ENCODE results near the gene PNKP.

The PNKP gene

DNA sequence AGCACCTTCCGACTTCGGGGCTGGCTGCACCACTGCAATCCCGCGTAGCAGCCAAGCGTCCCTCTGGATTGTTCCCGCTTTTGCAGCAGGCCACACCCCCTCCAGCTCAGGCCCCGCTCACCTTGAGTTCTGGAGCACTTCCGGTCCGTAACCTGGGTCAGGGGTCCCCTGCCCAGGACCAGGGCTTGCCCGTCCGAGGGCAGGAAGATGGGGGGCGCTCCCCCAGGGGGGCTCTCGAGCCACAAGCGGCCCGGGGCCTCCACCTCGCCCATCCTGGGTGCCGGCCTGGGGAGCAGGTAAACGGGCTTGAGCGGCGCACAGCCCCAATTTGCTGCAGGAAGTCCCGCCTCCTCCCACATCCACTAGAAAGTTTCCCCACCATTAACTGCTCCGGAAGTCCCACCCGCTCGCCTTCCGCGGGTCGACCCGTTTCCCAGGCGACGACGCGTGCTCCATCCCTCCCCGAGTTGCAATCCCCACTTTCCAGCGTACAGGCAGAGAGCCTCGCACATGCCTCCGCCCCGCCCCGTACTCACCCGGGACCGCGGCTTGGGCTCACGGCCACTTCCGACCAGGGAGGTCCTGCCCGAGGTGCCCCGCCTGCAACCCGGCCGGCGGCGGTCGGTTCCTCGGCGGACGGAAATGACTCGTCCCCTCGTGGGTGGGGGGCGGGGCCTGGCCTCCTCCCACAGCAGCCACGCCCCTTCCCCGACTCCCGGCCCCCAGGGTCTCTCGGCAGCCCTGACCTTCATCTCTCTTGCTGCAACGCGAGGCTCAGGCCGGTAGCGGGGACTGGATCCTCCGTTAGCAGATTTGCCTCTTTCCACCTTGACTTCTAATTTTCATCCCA is at the start of gene PNKP:
Gene PNKP (minus strand): TSS at position 644 of the 850 bp plus-strand sequence. CDS start 372 bp downstream, at position 272.
- H3K27ac ChIP-seq = peak within 1 kb of the TSS; percentile 96
- TF ChIP-seq ZFX (IDR thresholded peaks at IDR 0.05) (peak; percentile 64; the same call in 1 of the 2 replicates), CTCF (conservative IDR thresholded peaks at IDR 0.05) (no peak)

DNA sequence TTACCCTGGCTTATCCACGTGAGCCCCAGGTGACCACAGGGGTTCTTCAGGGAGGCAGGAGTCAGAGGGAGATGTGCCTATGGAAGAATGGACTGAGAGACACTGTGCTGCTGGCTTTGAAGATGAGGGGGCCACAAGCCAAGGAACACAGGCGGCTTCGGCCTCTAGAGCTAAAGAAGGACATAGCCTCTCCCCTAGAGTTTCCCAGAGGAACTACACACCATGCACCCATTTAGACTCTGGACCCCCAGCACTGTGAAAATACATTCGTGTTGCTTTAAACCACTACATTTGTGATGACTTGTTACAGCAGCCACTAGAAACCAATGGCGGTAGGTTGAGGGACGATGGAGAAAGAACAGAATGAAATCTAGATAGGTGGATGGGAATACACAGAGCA is 47.9 kb upstream of the PNKP start:
- TF ChIP-seq CTCF (conservative IDR thresholded peaks at IDR 0.05) (no peak), ZFX (IDR thresholded peaks at IDR 0.05) (no peak)
- H3K27ac ChIP-seq = no peak overlapping the region

DNA sequence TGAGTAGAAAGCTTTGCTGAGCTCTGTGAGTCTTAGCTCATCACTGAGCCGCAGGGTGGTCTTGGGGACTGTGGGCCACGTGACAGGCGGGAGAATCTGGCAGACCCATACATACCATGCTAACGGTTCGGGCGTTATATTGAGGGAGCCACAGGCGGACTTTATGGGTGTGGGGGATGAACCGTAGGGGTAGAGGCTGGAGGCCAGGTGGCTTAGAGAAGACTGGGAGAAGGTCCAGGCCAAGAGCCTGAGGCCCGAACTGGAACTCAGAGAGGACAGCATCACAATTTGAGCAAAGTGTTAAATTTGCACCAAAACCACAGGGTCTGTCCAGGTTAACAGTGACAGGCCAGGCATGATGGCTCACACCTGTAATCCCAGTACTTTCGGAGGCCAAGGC is 46.3 kb upstream of the PNKP start:
- H3K27ac ChIP-seq = no peak overlapping the region

GRCh38 chr19:49912965-49913685 is 45.7 kb upstream of the PNKP start:
- no peak for TF ChIP-seq ZFX (IDR thresholded peaks at IDR 0.05)
- H3K27ac ChIP-seq = no peak overlapping the region

More for the DNA sequence above, 46.3 kb upstream of the PNKP start:
- TF ChIP-seq ZFX (IDR thresholded peaks at IDR 0.05) = no peak
- TF ChIP-seq CTCF (conservative IDR thresholded peaks at IDR 0.05) = no peak

DNA sequence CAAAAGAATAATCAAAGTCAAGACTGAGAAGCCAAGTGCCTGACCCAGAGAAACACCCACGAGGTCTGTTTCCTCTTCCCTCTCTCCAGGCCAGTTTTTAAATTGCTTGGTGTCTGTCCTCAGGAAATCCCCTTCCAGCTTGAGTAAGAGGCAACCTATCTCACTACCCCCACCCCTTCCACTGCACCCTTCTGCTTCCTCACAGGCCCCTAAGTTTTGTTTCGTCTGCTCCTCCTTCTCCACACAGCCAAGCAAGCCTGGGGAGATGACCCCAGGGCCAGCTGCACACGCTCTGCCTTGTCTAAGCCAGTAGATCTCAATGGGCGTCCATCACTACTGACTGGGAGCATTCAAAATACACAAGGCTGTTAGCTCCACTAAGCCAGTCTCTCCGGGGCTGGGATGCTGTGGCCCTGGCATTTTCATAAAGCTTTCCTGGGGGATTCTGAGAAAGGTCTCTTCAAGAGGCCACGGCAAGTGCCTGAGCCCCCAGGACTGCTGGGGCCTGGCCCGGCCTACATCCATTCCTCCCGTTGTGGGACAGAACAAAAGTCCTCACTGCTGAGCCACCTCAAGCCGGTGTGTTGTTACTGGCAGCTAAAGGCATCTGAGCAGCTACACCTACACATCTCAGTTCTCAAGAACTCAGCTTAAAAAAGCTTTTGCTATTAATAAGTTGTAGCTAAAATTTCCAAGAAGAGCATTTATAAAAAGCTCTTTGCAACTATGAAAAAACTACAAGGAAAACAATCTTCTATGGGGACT is 44.2 kb upstream of the PNKP start:
- H3K27ac ChIP-seq = no peak overlapping the region
- TF ChIP-seq CTCF (conservative IDR thresholded peaks at IDR 0.05) (no peak), ZFX (IDR thresholded peaks at IDR 0.05) (no peak)

DNA sequence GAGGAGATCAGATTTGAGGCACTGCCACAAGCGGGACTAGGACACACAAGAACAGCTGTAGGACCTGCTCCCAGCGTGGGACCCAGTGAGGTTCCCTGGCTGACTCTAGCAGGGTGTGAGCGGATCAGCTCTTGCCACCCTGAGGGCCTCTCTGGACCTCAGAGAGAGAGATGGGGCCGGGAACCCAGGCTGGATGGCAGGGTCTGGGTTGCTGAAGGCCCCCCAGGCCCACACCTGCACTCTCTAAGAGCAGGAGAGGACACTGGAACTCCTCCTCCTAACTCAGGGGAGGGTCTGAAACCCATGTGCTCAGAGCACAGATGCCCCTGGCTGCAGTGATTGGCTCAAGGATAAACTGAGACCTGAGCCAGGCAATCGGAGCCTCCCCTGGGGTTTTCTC is 42.8 kb upstream of the PNKP start:
- no peak overlapping the region for H3K27ac ChIP-seq
- TF ChIP-seq CTCF (conservative IDR thresholded peaks at IDR 0.05) (no peak), ZFX (IDR thresholded peaks at IDR 0.05) (no peak)

DNA sequence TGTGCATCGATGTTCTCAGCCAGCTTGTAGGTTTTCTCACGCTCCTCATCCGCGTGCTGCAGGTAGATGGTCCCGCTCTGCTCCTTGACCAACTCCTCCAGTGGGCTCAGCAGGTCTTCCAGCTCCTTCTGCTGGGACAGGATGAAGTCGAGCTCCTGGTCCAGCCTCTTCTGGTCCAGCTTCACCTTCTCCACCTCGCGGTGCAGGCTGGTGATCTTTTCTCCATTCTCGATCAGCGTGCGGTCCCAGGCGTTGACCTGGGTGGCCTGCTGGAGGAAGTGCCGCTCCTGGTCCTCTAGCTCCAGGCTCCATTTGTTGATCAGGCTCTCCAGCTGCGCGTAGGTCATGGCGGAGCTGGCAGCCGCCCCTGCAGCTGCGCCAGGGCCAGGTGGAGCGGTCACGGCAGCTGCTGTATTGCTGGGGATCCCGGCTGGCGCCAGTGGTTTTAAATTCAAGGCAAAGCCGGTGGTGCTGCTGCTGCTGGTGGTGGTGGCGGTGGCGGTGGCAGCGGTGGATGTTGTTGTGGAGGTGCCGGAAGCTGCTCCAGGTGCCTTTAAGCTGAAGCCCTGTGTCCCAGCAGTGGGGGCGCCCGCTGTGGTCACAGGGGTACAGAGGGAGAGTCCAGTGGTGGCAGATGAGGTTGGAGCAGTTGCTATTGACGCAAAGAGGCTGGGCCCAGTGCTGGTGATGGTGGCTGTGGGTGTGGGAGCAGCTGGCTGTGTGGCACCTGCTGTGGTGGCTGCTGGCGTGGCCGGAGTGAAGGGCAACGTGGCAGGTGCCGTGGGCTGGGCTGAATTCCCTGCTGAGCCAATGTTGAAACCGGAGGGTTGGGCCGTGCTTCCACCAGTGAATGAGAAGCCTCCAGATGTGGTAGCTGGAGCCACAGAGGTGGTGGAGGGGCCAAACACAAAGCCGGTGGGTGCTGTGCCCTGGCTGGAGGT is 41.4 kb upstream of the PNKP start:
- H3K27ac ChIP-seq = no peak overlapping the region
- TF ChIP-seq ZFX (IDR thresholded peaks at IDR 0.05) = no peak
- TF ChIP-seq CTCF (conservative IDR thresholded peaks at IDR 0.05) = no peak

Measured in C4-2B (cell line).